Stimulated activated CD4-positive, alpha-beta T cell treated with anti-CD3 and anti-CD28 coated beads, Interleukin-2, amount 100 ng/mL, for 4 hours (primary cell): ENCODE data around the gene CCDC9B.
A peak's percentile ranks its signal among the peaks of the same experiment; 100 is the strongest.

Source experiments
- DNase-seq: peaks from one replicate; pipeline ENCODE4 v3.0.0-alpha.2; 2020; ENCODE audit warnings: low read depth

The CCDC9B gene

DNA sequence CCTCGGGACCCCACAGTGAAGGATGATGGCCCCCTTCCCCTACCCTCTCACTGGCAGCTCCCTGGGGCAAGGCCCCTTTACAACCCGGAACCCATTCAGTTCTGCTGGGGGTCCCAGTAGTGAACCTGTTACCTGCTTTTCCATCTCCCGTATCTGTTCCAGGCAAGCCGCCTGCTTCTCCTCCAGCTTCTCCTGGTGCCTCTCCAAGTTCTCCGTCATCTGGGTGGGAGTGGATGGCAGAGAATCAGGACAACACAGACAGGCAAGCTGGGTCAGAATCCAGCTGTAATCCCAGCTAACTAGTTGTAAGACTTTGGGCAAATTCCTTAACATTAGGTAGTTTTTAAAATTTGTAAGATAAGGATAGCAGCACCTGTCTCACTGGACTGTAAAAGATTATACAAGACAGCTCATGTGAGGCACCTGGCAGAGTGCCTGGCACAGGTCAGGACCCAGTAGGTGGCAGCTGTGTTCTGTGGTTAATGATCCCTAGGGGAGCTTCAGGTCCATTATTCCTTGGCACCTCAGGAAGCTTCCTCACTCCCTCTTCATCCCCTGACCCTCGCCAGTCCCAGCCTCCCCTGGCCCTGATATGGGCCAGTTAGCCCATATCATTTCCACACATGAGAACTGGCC lies 51.5 kb downstream of the CCDC9B start:
- no peak for DNase-seq

- DNase-seq: no peak
Observed at GRCh38 chr15:40287968-40288367, 52.8 kb downstream of the CCDC9B start.

DNA sequence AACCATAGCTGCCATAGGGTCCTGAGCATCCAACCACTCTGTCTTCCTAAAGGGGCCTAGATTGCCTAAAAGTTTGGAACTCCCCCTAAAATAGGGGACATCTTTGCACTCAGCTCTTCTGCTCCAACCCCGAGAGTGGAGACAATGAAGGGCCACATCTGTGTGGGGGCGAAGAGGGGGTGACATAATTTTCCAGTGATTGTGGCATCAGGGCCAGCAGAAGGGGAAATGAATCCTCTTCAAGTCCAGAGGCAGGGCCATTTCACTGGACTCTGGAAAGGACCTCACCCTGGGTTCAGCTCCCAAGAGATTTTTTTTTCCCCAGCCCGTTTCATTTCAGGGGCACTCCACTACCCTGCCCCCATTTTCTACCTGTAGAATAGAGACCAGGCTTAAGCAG lies 53.2 kb downstream of the CCDC9B start:
- no peak for DNase-seq

- no peak for DNase-seq
Observed at GRCh38 chr15:40286794-40287193, 53.9 kb downstream of the CCDC9B start.

DNA sequence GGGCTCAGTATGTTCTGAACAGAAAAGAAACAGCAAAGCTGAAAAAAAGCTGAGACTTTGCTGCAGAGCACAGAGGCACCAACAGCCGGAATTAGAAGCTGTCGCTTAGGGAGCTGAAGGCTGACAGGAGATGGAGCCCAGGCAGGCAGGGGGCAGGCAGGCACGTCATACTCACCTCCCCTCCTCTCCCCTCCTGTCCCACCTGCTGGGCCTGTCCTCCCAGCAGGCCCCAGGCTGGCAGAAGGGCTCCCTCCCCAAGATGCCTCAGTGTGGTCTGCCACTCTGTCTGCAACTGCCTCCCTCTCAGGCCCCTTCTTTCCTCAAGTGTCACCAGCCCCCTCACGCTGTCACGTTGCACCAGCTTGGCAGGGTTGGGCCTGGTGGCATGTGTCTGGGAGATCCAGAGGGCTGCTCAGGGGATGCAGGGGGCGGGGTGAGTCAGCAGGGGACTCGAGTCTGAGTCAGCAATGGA lies 54.6 kb downstream of the CCDC9B start:
- DNase-seq: no peak

DNA sequence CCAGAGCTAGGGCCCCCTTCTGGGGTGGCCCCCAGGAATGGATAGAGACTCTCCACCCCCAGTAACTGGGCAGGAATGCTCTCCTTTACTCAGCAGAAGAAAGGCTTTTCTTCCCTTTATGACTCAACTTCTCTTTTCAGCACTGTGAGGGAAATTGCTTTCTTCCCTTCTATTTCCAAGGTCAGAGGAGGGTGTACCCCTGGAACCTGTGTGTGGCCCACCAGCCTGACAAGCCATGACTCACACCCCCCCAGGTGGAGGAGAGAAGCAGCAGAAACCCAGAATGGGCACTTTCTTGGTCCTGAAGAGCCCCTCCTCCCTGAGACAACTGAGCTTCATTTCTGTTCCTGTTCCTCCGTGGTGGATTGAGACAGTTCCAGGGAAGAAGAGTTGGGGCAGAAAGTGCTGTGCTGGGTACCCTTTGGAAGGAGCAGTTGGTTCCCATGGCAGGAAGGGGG lies 55.2 kb downstream of the CCDC9B start:
- no peak for DNase-seq

DNA sequence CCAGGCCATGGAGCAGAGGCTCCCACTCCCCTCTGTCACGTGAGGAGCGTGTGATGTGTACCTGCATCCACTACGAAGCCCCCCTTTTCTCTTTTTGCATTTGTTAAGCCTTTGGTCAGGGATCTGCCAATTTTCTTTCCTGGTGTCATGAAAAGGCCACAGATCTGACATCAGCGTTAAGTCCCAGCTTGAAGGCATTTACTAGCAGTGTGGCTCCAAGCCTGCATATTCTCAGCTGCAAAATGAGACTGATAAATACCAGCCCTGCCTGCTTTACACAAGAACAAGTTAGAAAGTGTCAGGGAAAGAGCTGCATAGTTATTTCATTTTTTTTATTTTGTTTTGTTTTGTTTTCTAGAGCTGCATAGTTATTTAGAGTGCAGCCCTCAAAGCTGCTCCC lies 55.6 kb downstream of the CCDC9B start:
- no peak for DNase-seq

DNA sequence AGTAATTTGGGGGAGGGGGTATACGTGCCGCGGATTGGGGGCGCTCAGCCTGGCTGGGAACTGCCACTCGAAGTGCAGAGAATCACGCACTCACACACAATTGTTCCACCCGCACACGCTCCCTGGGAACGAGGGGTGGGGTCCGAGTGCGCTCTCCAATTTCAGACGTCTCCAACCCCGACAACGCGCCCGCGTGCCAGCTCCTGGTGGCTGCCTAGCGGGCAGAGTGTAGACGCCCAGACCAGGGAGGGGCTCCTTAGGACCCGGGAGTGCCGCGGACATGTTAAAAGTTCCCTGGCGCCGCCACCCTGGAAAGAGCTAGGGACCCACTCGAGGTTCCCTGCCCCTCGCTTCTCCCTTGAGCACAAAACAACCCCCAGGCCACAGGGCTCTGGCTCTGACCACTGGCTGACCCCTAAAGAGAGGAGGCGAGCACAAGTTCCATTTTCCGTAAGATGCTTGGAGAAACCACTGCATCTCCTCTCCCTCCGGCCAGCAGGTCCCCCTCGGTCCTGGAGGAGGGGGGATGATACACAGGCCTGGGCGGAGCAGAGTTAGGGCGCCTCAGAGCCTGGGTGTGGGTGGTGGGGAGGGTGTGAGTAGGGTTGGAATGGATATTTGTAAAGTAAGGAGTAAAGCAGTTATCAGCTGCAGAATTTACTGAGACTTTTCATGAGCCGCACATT lies 57.0 kb downstream of the CCDC9B start:
- DNase-seq: no peak

GRCh38 chr15:40282869-40283614 lies 57.7 kb downstream of the CCDC9B start, which contains the start of gene ANKRD63:
ANKRD63 (minus strand) TSS chr15:40283064; CDS start chr15:40282586, 478 bp downstream.
- DNase-seq: peak; percentile 19

DNA sequence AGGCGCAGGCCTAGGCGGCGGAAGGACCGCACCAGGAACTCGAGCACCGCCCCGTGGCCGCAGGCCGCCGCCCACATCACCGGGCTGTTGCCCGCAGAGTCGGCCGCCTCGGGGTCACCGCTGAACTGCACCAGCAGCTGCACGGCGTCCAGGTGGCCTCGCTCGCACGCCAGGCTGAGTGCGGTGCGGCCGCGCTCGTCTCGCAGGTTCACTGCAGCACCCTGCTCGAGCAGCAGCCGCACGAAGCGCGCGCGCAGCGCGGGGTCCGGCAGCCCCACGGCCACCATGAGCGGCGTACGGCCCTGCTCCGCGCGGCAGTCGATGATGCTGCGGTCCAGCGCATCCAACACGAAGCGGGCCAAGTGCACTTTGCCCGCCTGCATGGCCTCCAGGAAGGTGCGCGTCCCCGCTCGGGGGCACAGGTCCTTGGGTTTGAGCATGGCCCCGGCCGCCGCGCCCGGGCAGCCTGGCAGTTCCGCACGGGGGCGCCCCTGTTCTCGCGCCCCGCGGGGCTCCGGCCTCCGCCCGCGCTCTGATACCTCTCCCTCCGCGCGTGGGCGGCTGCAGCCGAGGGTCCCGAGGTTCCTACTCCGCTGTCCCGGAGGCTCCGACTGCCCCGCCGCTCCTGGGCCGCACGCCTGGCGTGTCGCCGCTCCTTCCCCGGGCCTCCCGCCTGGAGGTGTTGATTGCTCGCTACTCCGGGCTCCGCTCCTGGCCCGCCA lies 58.4 kb downstream of the CCDC9B start:
- peak; percentile 16 for DNase-seq

- DNase-seq: no peak
Observed at GRCh38 chr15:40281801-40282146, 59.0 kb downstream of the CCDC9B start.
